Stimulated activated CD4-positive, alpha-beta T cell treated with anti-CD3 and anti-CD28 coated beads, Interleukin-12 subunit alpha, Interleukin-12 subunit beta, amount 100 ng/mL, for 24 hours (primary cell): Measurements from ENCODE around the gene ZNF516.

Experiments
- DNase-seq, 2 experiments: peaks; one replicate each; pipeline ENCODE4 v3.0.0-alpha.2; 2020; ENCODE audit warnings: low read depth in 2 of 2

ZNF516 gene

DNA sequence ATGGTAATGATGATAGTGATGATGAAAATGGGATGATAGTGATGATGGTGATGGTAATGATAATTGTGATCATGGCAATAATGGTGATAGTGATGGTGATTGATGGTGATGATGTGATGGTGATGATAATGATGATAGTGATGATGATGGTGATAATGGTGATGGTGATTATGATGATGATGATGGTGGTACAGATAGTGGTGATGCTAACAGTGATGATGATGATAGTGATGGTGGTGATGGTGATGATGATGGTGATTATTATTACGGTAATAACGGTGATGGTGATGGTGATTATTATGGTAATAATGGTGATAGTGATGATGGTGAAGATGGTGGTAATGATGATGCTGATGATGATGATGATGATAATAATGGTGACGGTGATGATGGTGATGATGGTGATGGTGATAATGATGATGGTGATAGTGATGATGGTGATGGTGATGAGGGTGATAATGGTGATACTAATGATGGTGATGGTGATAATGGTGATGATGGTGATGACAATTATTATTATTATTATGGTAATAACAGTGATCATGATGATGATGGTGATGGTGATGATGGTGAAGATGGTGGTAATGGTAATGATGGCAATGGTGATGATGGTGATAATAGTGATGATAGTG is 151.0 kb downstream of the ZNF516 start:
- no peak for DNase-seq

DNA sequence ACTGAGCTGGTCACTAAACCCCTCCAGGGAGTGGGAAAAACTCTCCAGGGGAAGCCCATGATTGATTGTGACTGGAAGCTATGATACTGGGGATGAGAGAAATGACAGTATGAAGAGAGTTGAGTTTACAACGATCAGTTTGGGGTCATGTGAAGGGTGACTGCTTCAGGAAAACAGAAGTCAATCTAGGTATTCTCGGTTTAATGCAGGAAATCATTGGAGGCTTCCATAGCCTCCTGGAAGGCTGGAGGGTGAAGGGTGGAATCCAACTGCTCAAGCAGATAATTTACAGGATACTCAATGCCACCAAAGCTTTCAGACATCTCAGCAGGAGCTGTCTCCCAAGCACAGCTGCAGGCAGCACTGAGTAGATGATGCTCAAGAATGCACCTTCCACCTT is 154.6 kb downstream of the ZNF516 start:
- no peak for DNase-seq

DNA sequence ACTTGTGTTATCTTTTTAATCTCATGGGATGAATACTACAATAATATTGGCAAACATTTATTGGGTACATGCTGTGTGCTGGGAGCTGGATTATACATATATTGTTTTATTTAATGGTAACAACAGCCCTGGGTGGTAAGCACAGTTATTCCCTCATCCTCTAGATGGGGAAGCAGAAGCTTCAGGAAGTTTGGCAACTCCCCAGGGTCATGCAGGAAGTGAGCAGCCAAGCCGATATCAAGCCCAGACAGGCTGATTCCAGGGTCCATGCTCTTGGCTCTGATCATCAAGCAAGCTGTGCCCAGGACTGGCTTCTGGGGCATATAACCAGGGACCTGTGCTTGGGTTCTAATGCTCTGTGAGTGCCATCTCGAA is 155.8 kb downstream of the ZNF516 start:
- DNase-seq, result no peak

DNA sequence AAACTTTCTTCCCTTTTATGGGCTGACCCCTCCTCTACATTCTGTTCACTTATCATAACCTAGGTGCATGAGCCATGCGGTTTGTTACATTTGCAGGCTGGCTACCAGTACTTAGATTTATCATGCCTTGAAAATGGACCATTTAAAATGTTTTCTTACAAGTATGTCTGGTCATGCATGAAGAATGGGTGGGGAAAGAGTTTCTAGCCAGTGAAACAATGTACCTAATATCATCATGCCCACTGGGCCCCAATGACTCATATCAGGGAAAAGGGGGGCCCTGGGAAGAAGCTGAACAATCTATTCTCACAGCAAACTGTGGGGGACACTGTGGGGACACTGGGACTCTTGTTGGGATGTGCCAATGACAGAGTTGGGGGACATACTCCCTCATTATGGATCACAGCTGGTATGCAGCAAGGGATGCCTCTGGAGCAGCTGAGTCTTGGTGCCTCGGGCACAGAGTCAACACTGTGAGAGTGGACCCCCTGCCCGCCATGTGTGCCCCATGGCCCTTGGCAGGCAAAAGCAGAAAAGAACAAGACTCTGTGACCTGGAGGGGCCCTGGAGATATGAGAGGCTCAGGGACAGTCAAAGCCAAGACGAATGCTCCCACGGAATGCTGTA is 156.3 kb downstream of the ZNF516 start:
- no peak for DNase-seq

DNA sequence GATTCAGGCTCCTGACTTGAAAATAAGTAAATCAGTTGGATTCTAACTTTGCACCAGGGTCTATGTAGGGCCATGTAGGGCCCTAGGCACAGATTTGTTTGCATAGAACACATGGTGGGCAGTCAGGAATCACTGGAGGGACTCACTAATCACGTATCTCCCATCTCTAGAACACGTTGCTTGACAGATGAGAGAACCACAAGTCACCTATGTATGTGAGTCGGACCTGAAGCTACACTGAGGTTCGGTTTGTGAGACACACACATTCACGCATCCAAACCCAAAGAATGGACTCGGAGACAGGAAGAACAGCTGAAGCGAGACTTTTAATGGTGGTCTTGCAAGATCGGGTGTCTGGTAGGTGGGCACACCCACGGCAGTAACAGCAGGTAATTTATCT is 157.0 kb downstream of the ZNF516 start:
- DNase-seq, result no peak

DNA sequence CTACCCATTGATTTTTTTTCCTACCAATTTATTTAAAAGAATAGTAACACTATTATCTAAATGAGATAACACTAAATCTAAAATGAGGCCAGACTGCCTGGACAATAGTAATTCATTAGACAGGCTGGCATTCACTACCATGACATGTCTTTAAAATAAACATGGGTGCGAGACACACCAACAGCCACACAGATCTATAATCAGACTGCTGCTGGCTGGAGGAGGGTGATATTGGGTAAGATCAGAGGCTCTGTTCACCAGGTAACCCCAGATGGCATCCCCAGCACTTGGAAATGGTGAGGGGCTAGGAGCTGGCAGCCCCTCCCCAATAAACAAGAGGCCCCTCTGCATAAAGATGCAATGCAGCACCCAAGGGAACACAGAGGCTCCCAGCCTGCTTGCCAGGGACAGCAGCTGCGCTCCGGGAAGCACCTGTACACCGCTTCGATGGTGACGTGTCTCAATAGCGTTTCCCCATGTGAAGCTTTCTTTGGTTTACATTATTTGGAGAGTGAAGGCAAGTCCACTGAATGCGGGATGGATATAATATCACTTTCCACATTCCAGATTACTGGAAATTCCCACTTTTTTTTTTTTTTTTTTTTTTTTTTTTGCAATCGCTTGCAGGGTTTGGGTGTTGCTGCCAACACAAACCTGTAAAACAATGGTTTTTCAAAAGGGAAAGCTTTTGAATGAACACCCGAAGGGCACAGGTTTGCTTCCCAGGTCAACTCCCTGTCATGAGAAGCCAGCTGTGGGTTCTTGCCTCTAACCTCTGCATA is 159.0 kb downstream of the ZNF516 start:
- no peak for DNase-seq

DNA sequence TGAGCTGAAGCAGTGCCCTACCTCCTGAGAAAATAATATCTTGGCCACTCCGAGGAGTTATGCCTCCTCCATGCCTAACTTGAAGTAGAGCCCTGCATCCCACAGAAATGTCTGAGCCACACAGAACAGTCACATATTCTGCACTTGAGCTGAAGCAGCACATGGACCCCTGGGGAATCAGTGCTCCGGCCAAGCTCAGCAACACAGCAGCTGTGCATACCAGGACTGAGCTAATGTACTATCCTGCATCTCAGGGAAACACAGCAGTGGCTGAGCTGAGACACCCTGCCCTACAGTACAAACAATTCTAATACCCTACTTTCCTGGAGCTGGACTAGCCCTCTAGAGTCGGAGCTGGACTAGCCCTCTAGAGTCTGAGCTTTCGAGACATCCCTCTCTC is 166.9 kb downstream of the ZNF516 start:
- DNase-seq, result no peak

DNA sequence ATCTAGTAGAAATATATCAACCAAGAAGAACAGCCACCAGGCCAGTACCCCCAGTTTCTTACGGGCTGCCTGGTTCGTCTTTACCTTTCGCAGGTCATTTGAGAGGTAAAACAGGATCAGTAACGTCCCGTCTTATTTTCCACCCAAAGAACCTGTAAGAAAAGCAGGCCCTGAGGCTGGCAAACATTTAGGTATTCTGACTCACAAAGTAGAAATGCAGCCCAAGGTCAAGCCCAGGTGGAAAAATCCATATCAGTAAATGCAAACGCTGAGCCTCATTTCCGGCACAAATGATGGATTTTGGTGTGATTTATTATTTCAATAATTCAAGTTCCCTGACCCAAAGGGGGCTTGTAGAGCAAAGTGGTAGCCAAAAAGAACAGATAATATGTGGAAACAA is 171.2 kb downstream of the ZNF516 start:
- no peak for DNase-seq

DNA sequence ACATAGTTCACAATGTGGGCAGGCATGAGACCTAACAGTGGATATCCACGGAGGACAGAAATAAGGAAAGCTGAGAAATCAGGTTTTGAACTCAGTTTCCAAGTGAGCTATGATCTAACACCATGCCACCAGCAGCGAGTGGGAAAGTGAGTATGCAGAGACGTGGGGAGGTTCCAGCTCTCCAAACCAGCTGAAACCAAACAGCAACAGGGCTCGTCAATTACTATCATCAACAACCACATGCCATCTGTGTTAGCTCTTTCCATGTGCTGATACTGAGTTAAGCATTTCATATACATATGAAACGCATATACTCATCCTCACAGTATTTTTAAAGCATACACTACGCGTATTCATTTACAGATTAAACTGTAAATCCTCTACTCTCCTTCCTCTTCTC is 172.4 kb downstream of the ZNF516 start:
- DNase-seq, result no peak

DNA sequence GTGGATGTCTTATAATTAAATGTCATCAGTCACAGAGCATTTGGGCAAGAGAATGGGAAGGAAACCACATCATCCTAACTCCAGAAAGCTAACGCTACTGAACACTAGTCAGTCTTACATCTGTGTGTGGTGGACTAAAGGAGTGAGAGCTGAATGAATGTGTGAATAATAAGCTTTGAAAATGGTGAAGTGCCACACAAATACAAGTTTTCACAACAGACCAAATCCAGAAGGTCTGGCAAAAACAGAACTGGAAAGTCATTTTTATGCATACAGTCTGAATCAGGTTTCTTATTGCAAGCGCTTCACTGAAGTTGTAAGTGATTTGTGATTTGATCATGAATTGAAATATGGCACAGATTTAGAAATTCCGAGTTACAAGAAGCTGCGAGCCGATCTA is 175.7 kb downstream of the ZNF516 start:
- no peak for DNase-seq

DNA sequence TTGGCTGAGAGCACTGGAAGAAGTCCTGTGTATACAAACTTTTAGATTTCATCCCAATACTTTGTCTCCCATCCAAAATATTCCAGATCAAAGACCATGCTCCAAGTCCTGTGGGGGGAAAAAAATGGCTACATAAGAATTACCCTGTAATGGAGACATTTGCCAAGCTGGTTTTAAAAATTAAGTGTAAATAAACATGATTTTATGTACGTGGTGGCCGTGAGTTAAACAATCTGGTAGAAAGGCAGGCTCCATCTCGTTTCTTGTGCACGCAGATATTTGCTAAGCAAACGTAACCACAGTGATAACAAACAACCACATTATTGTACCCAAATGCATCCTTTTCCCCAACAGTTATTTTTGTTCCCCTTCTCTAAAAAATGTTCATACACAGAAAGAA is 176.4 kb downstream of the ZNF516 start:
- DNase-seq, result no peak

DNA sequence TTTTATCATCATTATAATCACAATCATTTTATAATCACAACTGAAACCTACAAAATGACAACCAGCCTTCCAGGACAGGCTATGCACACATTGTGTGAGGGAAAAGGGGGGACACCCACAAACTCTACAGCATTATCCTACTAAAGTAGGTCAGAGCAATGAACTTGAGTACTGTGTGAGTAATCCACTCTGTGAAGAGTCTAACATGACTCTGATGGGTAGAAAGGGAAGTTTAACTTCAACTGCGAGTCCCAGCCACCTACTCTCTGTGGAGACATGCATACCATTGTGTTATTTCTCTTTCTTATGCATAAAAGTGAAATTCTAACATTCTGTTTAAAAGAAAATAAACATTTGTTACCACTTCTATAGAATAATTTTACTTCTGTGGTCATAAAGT is 177.9 kb downstream of the ZNF516 start:
- no peak for DNase-seq

DNA sequence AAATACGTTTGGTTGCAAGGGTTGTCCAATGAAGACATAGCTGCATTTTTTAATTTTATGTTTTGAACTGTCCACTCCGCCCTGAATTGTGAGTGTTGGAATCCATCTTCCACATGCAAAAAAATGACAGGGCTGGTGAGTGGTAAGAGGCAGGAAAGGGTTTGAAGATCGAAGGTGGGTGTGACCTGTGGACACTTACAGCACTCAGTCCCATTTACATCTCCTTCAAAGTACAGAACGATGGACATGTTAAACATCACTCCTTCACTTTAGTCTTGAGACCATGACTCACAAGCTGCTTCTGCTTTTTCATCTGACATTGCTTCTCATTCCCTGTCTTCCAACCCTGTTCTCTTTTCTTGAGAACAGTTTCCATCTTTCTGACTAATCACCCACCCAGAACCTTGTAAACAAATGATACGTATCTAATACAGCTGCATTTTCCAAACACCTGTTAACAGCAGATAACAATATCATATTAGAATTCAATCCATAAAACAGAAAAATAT is 179.3 kb downstream of the ZNF516 start:
- no peak for DNase-seq

DNA sequence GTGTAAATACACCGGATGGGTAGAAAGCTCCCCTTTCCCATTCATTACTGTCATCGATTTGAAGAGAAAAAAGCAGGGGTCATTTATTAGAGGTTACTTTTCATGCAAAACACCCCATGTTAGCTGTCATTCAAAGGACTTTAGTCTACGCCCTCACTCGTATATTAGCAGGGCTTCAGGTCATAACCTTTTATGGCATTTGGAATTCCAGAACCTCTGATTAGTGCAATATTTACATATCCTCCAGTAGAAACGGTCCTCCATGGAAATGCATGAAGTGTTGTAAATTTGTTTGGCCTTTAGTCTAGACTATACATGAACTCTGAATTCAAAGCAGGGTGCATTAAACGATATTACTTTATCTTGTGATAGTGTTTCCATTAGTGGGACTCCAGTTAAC is 180.5 kb downstream of the ZNF516 start:
- no peak for DNase-seq

DNA sequence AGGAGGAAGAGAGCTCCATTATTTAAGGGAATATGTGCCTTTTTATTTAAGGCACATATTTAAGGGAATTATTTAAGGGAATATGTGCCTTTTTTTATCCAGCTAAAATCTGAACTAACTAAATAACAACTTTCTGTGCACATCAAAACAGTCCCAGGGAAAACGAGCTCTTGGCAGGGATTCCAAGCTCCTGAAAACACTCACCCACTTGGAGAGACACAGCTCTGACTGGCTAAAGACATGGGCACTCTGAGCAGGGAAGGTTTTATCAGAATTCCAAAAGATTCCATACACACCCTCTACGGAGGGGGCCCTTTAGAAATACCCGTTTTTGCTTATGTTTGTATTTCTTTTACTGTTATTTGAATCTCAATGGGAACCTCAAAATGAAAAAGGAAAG is 181.0 kb downstream of the ZNF516 start:
- DNase-seq, result no peak
